H1 (cell line): Measurements from ENCODE around the gene KRT78. TPM values are rescaled to one million over a fixed set of nuclear protein-coding genes. Genes with fewer than 3 reads are reported as not detected.

Source experiments
- CTCF ChIA-PET: fragments of 300-600 bp; sonication (Branson Sonifier 250); formaldehyde crosslinking; loops from one replicate; lab custom pipeline; 2021; ENCODE audit not compliant: partially characterized antibody; lab: Charles Lee
- POLR2A ChIA-PET: fragments of 300-600 bp; sonication (Branson Sonifier 250); formaldehyde crosslinking; loops from one replicate; lab custom pipeline; 2021; ENCODE audit warnings: inconsistent platforms; ENCODE audit not compliant: partially characterized antibody; lab: Charles Lee
- DNase-seq, 2 experiments: peaks; one replicate each; pipeline versions ENCODE4 v3.0.0 to v3.0.0-alpha.2; 2010 to 2022; ENCODE audit warnings: low spot score in 2 of 2, low read depth in 1 of 2, mixed read lengths in 1 of 2
- FAIRE-seq: peaks from 2 replicates; lab custom pipeline; 2011; peaks lifted over from hg19 to GRCh38; lab: Jason Lieb, UNC
- H2AFZ ChIP-seq: 2 replicates; pipeline ENCODE4 v1.8.1; 2012; ENCODE audit warnings: low read length, inconsistent platforms
- H2AK5ac ChIP-seq: 2 replicates; pipeline ENCODE4 v1.6.1; 2013; ENCODE audit warnings: low read depth, low read length
- H2BK120ac ChIP-seq: replicated peaks from 2 replicates; pipeline ENCODE3; 2013; ENCODE audit warnings: low read depth, low read length, inconsistent platforms
- H2BK12ac ChIP-seq: 2 replicates; pipeline ENCODE4 v1.6.1; 2013; ENCODE audit warnings: low read depth, low read length
- H2BK15ac ChIP-seq: 2 replicates; pipeline ENCODE4 v1.6.1; 2013; ENCODE audit warnings: low read length
- H2BK20ac ChIP-seq: 2 replicates; pipeline ENCODE4 v1.6.1; 2013; ENCODE audit warnings: low read length
- H2BK5ac ChIP-seq: 2 replicates; pipeline ENCODE4 v1.6.1; 2013; ENCODE audit warnings: low read depth, low read length
- H3K14ac ChIP-seq: 2 replicates; pipeline ENCODE4 v1.6.1; 2013; ENCODE audit warnings: inconsistent platforms; ENCODE audit not compliant: insufficient read length
- H3K18ac ChIP-seq: 2 replicates; pipeline ENCODE4 v1.6.1; 2013; ENCODE audit warnings: low read length; ENCODE audit errors: extremely low read depth
- H3K23ac ChIP-seq: 2 replicates; pipeline ENCODE4 v1.6.1; 2013; ENCODE audit warnings: inconsistent platforms; ENCODE audit not compliant: insufficient read length
- H3K23me2 ChIP-seq: 2 replicates; pipeline ENCODE4 v1.6.1; 2013; ENCODE audit warnings: low read depth, low read length
- H3K27ac ChIP-seq: 2 replicates; pipeline ENCODE4 v1.6.1; 2011; ENCODE audit warnings: low read depth, low read length, inconsistent platforms
- H3K27me3 ChIP-seq, 4 experiments: replicated peaks in 1 of 4; 1 replicate in 1 of 4; 2 replicates in 3 of 4; pipeline versions ENCODE4 v1.6.1 to v1.8.1; 2011 to 2013; ENCODE audit warnings: low read length in 3 of 4, mild to moderate bottlenecking in 3 of 4, inconsistent platforms in 2 of 4, mixed read lengths in 2 of 4, moderate library complexity in 1 of 4; ENCODE audit not compliant: control insufficient read depth in 3 of 4, insufficient read depth in 3 of 4; ENCODE audit errors: extremely low read depth in 1 of 4
- H3K36me3 ChIP-seq, 4 experiments: 2 replicates each; pipeline versions ENCODE4 v1.6.1 to v1.8.1; 2011 to 2013; ENCODE audit warnings: mild to moderate bottlenecking in 4 of 4, low read length in 3 of 4, moderate library complexity in 2 of 4, control low read depth in 1 of 4, inconsistent platforms in 1 of 4; ENCODE audit not compliant: insufficient read depth in 4 of 4, control insufficient read depth in 2 of 4
- H3K4ac ChIP-seq: replicated peaks from 2 replicates; pipeline ENCODE3; 2013; ENCODE audit warnings: low read length, low read depth, mixed read lengths, inconsistent platforms; ENCODE audit not compliant: insufficient read length
- H3K4me1 ChIP-seq, 4 experiments: replicated peaks in 1 of 4; 1 replicate in 1 of 4; 2 replicates in 3 of 4; pipeline versions ENCODE4 v1.6.1 to v1.8.1; 2011 to 2013; ENCODE audit warnings: low read length in 3 of 4, inconsistent platforms in 2 of 4, mixed read lengths in 1 of 4; ENCODE audit not compliant: insufficient read depth in 4 of 4, control insufficient read depth in 3 of 4
- H3K4me2 ChIP-seq, 2 experiments: 2 replicates each; pipeline versions ENCODE4 v1.6.1 to v1.8.1; 2011 to 2013; ENCODE audit warnings: low read depth in 2 of 2, low read length in 2 of 2, control low read depth in 1 of 2, inconsistent platforms in 1 of 2, mild to moderate bottlenecking in 1 of 2; ENCODE audit not compliant: insufficient read depth in 1 of 2
- H3K4me3 ChIP-seq, 4 experiments: fragments of 200-600, 300-600 bp in 1 of 4; sonication (generic), shearing (Covaris generic), sonication (Bioruptor Twin) in 1 of 4; 2 replicates each; pipeline versions ENCODE4 v1.5.1 to v1.8.1; 2011 to 2016; ENCODE audit warnings: low read length in 4 of 4, low read depth in 3 of 4, control low read depth in 2 of 4, inconsistent platforms in 2 of 4, mild to moderate bottlenecking in 2 of 4, mixed read lengths in 1 of 4, moderate library complexity in 1 of 4; ENCODE audit not compliant: insufficient read depth in 2 of 4; ENCODE audit errors: extremely low read depth in 1 of 4
- H3K56ac ChIP-seq: replicated peaks from 2 replicates; pipeline ENCODE3; 2013; ENCODE audit warnings: low read depth, mild to moderate bottlenecking, mixed read lengths, low read length, inconsistent platforms; ENCODE audit not compliant: insufficient read length
- H3K79me1 ChIP-seq: 2 replicates; pipeline ENCODE4 v1.6.1; 2013; ENCODE audit warnings: low read depth, low read length, control low read depth
- H3K79me2 ChIP-seq, 2 experiments: 2 replicates each; pipeline versions ENCODE4 v1.6.1 to v1.8.1; 2012 to 2013; ENCODE audit warnings: low read length in 2 of 2, mild to moderate bottlenecking in 2 of 2, inconsistent platforms in 1 of 2; ENCODE audit not compliant: insufficient read depth in 2 of 2, control insufficient read depth in 1 of 2
- H3K9ac ChIP-seq, 4 experiments: replicated peaks in 1 of 4; 1 replicate in 1 of 4; 2 replicates in 3 of 4; pipeline versions ENCODE4 v1.6.1 to v1.8.1; 2011 to 2013; ENCODE audit warnings: low read depth in 3 of 4, low read length in 3 of 4, control low read depth in 2 of 4, mild to moderate bottlenecking in 2 of 4, moderate library complexity in 2 of 4, inconsistent platforms in 1 of 4; ENCODE audit errors: extremely low read depth in 1 of 4
- H3K9me3 ChIP-seq, 2 experiments: 2 replicates each; pipeline versions ENCODE4 v1.6.1 to v1.8.1; 2012 to 2013; ENCODE audit warnings: mild to moderate bottlenecking in 2 of 2, moderate library complexity in 2 of 2, control low read depth in 1 of 2, inconsistent platforms in 1 of 2, low read depth in 1 of 2, low read length in 1 of 2, mixed read lengths in 1 of 2; ENCODE audit not compliant: insufficient read depth in 2 of 2
- H4K20me1 ChIP-seq, 2 experiments: replicated peaks in 1 of 2; 2 replicates each; pipeline versions ENCODE3 to v1.8.1; 2011 to 2013; ENCODE audit warnings: inconsistent platforms in 2 of 2, low read length in 2 of 2, mild to moderate bottlenecking in 1 of 2; ENCODE audit not compliant: insufficient read depth in 2 of 2, control insufficient read depth in 1 of 2
- H4K5ac ChIP-seq: 2 replicates; pipeline ENCODE4 v1.6.1; 2013; ENCODE audit warnings: low read length, low read depth, mixed read lengths, inconsistent platforms; ENCODE audit not compliant: insufficient read length
- H4K8ac ChIP-seq: 2 replicates; pipeline ENCODE4 v1.8.0; 2013; ENCODE audit warnings: mild to moderate bottlenecking, moderate library complexity, low read length, inconsistent platforms; ENCODE audit not compliant: insufficient read depth; ENCODE audit errors: extremely low read depth
- H4K91ac ChIP-seq: replicated peaks from 2 replicates; pipeline ENCODE3; 2013; ENCODE audit warnings: low read length, mixed read lengths, inconsistent platforms; ENCODE audit not compliant: insufficient read length
- ATF2 ChIP-seq: IDR thresholded peaks from 2 replicates; pipeline ENCODE4 v1.6.1; 2012; ENCODE audit warnings: low read length, inconsistent platforms
- POLR2A ChIP-seq, 2 experiments: IDR thresholded peaks; 1 replicate in 1 of 2; 2 replicates in 1 of 2; pipeline ENCODE4 v1.6.1; 2011; ENCODE audit warnings: low read depth in 2 of 2, low read length in 2 of 2, mild to moderate bottlenecking in 2 of 2; ENCODE audit errors: control extremely low read depth in 1 of 2
- RXRA ChIP-seq: IDR thresholded peaks from 2 replicates; pipeline ENCODE4 v1.6.1; 2011; ENCODE audit warnings: low read depth, mild to moderate bottlenecking, low read length, moderate library complexity; ENCODE audit not compliant: insufficient read depth
- WGBS, 2 experiments: shearing (Covaris generic) in 1 of 2; methylation state at CpG; one replicate each; pipeline versions ENCODE4 v1.1.6 to v1.1.7; 2013 to 2015; ENCODE audit warnings: low lambda C conversion rate in 2 of 2, mixed read lengths in 2 of 2, inconsistent platforms in 1 of 2, low coverage in 1 of 2, missing lambda C conversion rate in 1 of 2; ENCODE audit not compliant: insufficient replicate concordance in 2 of 2, insufficient coverage in 1 of 2, insufficient read length in 1 of 2; ENCODE audit errors: extremely low coverage in 1 of 2, missing lambda C conversion rate in 1 of 2; 5-methylcytosine and 5-hydroxymethylcytosine counted together
- polyA plus RNA-seq, 7 experiments: library from polyadenylated mRNA; depleted of rRNA in 3 of 7; stranded (reverse) in 5 of 7; unstranded in 2 of 7; fragments of >200 nt in 5 of 7; fragments of 200-250 nt in 2 of 7; gene quantifications; 1 replicate in 5 of 7; 2 replicates in 1 of 7; 4 replicates in 1 of 7; pipeline versions ENCODE4 v1.2.1 to v1.2.3, GENCODE V29; 2011 to 2013; ENCODE audit warnings: missing spikeins in 2 of 7, mixed read lengths in 2 of 7
- total RNA-seq: library from RNA; stranded (reverse); fragmentation: NEBNext Ultra II Directional; extraction: Animal tissue kit (Norgen Biotek cat#: 25700); gene quantifications from 2 replicates; pipeline ENCODE4 v1.2.1, GENCODE V29; 2021

The KRT78 gene
- total and polyA plus RNA-seq, 2 of the 8 experiments (the other 6 are each of a cell fraction or from before 2014, with no cell fraction given), result not detected

DNA sequence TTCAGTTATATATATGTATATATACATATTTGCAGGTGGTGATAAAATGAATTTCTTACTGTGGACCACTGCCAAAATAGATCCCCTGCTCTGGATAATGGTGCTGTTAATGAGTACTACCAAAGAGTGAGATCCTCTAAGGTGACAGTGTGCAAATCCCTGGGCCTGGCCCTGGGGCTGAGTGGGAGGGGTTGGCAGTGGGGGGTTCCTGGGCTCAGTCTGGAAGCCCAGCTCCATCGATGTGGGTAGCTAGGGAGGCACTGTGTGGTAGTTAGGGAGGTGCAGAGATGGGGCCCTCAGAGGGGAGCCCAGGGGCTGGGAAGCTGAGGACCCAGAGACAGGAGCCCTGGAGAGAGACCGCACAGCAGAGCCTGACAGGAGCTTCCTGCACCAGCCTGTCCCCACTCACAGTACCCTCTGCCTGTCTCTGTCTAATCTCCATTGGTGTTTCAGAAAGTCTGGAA is 47.0 kb upstream of the KRT78 start:
- Histone ChIP-seq H3K9me3 (no peaks in the 10 kb centered on the region), H3K4me1 (no peaks in the 10 kb centered on the region), H4K20me1 (peaks cover 7 to 11% of the 10 kb centered on the region in 2 experiments), H3K4me2 (no peak overlapping the region), H3K56ac (no peak overlapping the region), H3K14ac (no peak overlapping the region), H3K18ac (no peak overlapping the region), H4K91ac (no peak overlapping the region), H2BK5ac (no peak overlapping the region), H3K79me2 (no peaks in the 10 kb centered on the region), H3K23me2 (no peaks in the 10 kb centered on the region), H4K5ac (no peak overlapping the region), H3K4me3 (no peak overlapping the region), H3K4ac (no peak overlapping the region), H3K9ac (no peak overlapping the region), H3K27me3 (no peaks in the 10 kb centered on the region), H3K23ac (no peak overlapping the region), H2BK12ac (no peak overlapping the region), H2AFZ (no peak overlapping the region), H3K79me1 (peaks cover 2% of the 10 kb centered on the region; the same call in 1 of the 2 replicates), H2BK120ac (no peak overlapping the region), H3K36me3 (peaks cover 13 to 37% (median 26%) of the 10 kb centered on the region in 4 experiments), H3K27ac (no peak overlapping the region), H4K8ac (no peak overlapping the region), H2BK20ac (no peak overlapping the region), H2BK15ac (no peak overlapping the region), H2AK5ac (no peak overlapping the region)
- TF ChIP-seq POLR2A (IDR thresholded peaks at IDR 0.05; ENCODE audit: control extremely low read depth in 1 of 2, low read depth in 2 of 2, low read length in 2 of 2) (peak in 1 of 2 experiments; percentile 18; a peak in 1 of 3 replicates), ATF2 (no peak), RXRA (no peak)
- DNase-seq (no peak), FAIRE-seq (no peak)
- ChIA-PET POLR2A (interaction anchor here (0.6 to 17.4 kb wide), 13 partner anchors 9 to 110 kb away, joined by 3 to 297 read pairs (median 4); partner anchors contain the start of genes EIF4B, KRT18 and KRT8), CTCF (interaction anchor here (1.1 to 36.8 kb wide), 8 partner anchors 9 to 106 kb away, joined by 4 to 1250 read pairs (median 108); partner anchors contain the start of genes KRT18 and KRT8)
- 73% methylated on average over 2 of the region's 2 CpGs; no CpG with 5 or more reads in 1 of the 2 experiments for WGBS, 2 experiments
